NT2/D1 (cell line): Measurements from ENCODE around the gene ENKD1.
A peak's percentile ranks its signal among the peaks of the same experiment; 100 is the strongest.

Experiments used
- DNase-seq: peaks from one replicate; pipeline ENCODE4 v3.0.0-alpha.2; 2011; ENCODE audit warnings: low read depth, low spot score
- H3K27me3 ChIP-seq: 2 replicates; pipeline ENCODE4 v1.6.0; 2011; ENCODE audit warnings: mild to moderate bottlenecking; ENCODE audit not compliant: insufficient read length, insufficient read depth
- H3K36me3 ChIP-seq: 2 replicates; pipeline ENCODE4 v1.6.1; 2011; ENCODE audit warnings: mild to moderate bottlenecking, low read length, mixed read lengths; ENCODE audit not compliant: insufficient read depth, insufficient read length
- H3K4me1 ChIP-seq: 2 replicates; pipeline ENCODE4 v1.5.1; 2011; ENCODE audit not compliant: insufficient read depth, insufficient read length
- H3K4me3 ChIP-seq: 2 replicates; pipeline ENCODE4 v1.5.1; 2011; ENCODE audit warnings: low read depth; ENCODE audit not compliant: insufficient read length
- H3K9ac ChIP-seq: 2 replicates; pipeline ENCODE4 v1.6.0; 2011; ENCODE audit warnings: low read depth; ENCODE audit not compliant: insufficient read length
- H3K9me3 ChIP-seq: 2 replicates; pipeline ENCODE4 v1.5.1; 2011; ENCODE audit warnings: mild to moderate bottlenecking, low read length; ENCODE audit not compliant: insufficient read depth
- SUZ12 ChIP-seq: IDR thresholded peaks from 2 replicates; pipeline ENCODE4 v1.6.1; 2011; ENCODE audit not compliant: insufficient read length, insufficient read depth; ENCODE audit errors: extremely low read depth
- YY1 ChIP-seq: IDR thresholded peaks from 2 replicates; pipeline ENCODE4 v1.6.1; 2011; ENCODE audit not compliant: insufficient read length, insufficient read depth
- ZNF274 ChIP-seq: IDR thresholded peaks from 2 replicates; pipeline ENCODE4 v1.6.1; 2011; ENCODE audit warnings: mild to moderate bottlenecking, low read depth, low read length

The ENKD1 gene

GRCh38 chr16:67655363-67655762 is 11.2 kb downstream of the ENKD1 start:
- Histone ChIP-seq H3K4me1 (peaks cover 12% of the 10 kb centered on the region), H3K9me3 (no peaks in the 10 kb centered on the region), H3K27me3 (peaks cover 15% of the 10 kb centered on the region), H3K4me3 (no peak overlapping the region), H3K36me3 (peaks cover 46% of the 10 kb centered on the region), H3K9ac (no peak overlapping the region)
- DNase-seq, result no peak
- TF ChIP-seq ZNF274 (no peak), SUZ12 (no peak), YY1 (no peak)

GRCh38 chr16:67654403-67654911 is 12.1 kb downstream of the ENKD1 start:
- Histone ChIP-seq H3K9me3 (no peaks in the 10 kb centered on the region), H3K4me1 (peaks cover 14% of the 10 kb centered on the region), H3K4me3 (no peak overlapping the region), H3K36me3 (peaks cover 46% of the 10 kb centered on the region), H3K27me3 (peaks cover 11% of the 10 kb centered on the region), H3K9ac (no peak overlapping the region)
- no peak for DNase-seq
- TF ChIP-seq YY1, result no peak
- TF ChIP-seq ZNF274, result no peak
- TF ChIP-seq SUZ12, result no peak

- H3K36me3 ChIP-seq, result peaks cover 45% of the 10 kb centered on the region
- TF ChIP-seq SUZ12, result no peak
- TF ChIP-seq ZNF274, result no peak
- no peak for TF ChIP-seq YY1
- H3K9me3 ChIP-seq, result no peaks in the 10 kb centered on the region
- H3K4me1 ChIP-seq, result peaks cover 14% of the 10 kb centered on the region
- no peak for DNase-seq
- H3K9ac ChIP-seq, result peak overlapping the region; percentile 84
- peaks cover 8% of the 10 kb centered on the region for H3K27me3 ChIP-seq
- H3K4me3 ChIP-seq, result peak overlapping the region; percentile 76
Measured at GRCh38 chr16:67653789-67654402, 12.7 kb downstream of the ENKD1 start.

- no peak for DNase-seq
- peaks cover 14% of the 10 kb centered on the region for H3K4me1 ChIP-seq
- peak overlapping the region; percentile 84 for H3K9ac ChIP-seq
- H3K36me3 ChIP-seq, result peaks cover 41% of the 10 kb centered on the region
- peak overlapping the region; percentile 76 for H3K4me3 ChIP-seq
- H3K27me3 ChIP-seq, result peaks cover 8% of the 10 kb centered on the region
- H3K9me3 ChIP-seq, result no peaks in the 10 kb centered on the region
- TF ChIP-seq ZNF274 (no peak), YY1 (no peak), SUZ12 (no peak)
Measured at GRCh38 chr16:67653128-67653788, 13.3 kb downstream of the ENKD1 start.

GRCh38 chr16:67652578-67653127 is 13.9 kb downstream of the ENKD1 start:
- Histone ChIP-seq H3K36me3 (peaks cover 35% of the 10 kb centered on the region), H3K4me3 (peak overlapping the region; percentile 76), H3K9ac (no peak overlapping the region), H3K9me3 (no peaks in the 10 kb centered on the region), H3K27me3 (peaks cover 8% of the 10 kb centered on the region), H3K4me1 (peaks cover 14% of the 10 kb centered on the region)
- TF ChIP-seq SUZ12 (no peak), ZNF274 (no peak), YY1 (no peak)
- no peak for DNase-seq

- no peak for DNase-seq
- H3K9me3 ChIP-seq, result no peaks in the 10 kb centered on the region
- TF ChIP-seq YY1, result no peak
- TF ChIP-seq SUZ12, result no peak
- no peak for TF ChIP-seq ZNF274
- H3K4me3 ChIP-seq, result no peak overlapping the region
- H3K9ac ChIP-seq, result no peak overlapping the region
- H3K36me3 ChIP-seq, result peaks cover 27% of the 10 kb centered on the region
- peaks cover 8% of the 10 kb centered on the region for H3K27me3 ChIP-seq
- H3K4me1 ChIP-seq, result peaks cover 14% of the 10 kb centered on the region
Measured at GRCh38 chr16:67651847-67652246, 14.7 kb downstream of the ENKD1 start.

- H3K27me3 ChIP-seq, result peaks cover 11% of the 10 kb centered on the region
Measured at GRCh38 chr16:67651039-67651438, 15.5 kb downstream of the ENKD1 start.

More at GRCh38 chr16:67651039-67651438, 15.5 kb downstream of the ENKD1 start:
- H3K4me3 ChIP-seq, result no peak overlapping the region
- TF ChIP-seq SUZ12 (no peak), ZNF274 (no peak), YY1 (no peak)
- peaks cover 17% of the 10 kb centered on the region for H3K4me1 ChIP-seq
- H3K36me3 ChIP-seq, result peaks cover 19% of the 10 kb centered on the region
- no peak for DNase-seq
- no peaks in the 10 kb centered on the region for H3K9me3 ChIP-seq
- no peak overlapping the region for H3K9ac ChIP-seq
